Measurements from ENCODE around the gene GRHPR. TPM values are rescaled to one million over a fixed set of nuclear protein-coding genes. Genes with fewer than 3 reads are reported as not detected.
A peak's percentile ranks its signal among the peaks of the same experiment; 100 is the strongest.

Gene GRHPR
- total RNA-seq, 1 donor from 2014 or later: 104 TPM

GRCh38 chr9:37419204-37419603 is 3.3 kb upstream of the GRHPR start:
- no peak for DNase-seq
- no peak for TF ChIP-seq CTCF (IDR thresholded peaks at IDR 0.05; ENCODE audit: borderline replicate concordance)
- peaks cover 35% of the 10 kb centered on the region for H3K4me1 ChIP-seq
- H3K36me3 ChIP-seq: no peaks in the 10 kb centered on the region
- no peaks in the 10 kb centered on the region for H3K9me3 ChIP-seq (replicated peaks)
- no peaks in the 10 kb centered on the region for H3K27me3 ChIP-seq (ENCODE audit: low read depth)
- intact Hi-C loops (cut with micrococcal nuclease): no loop called here
- H3K4me3 ChIP-seq: no peak overlapping the region
- H3K27ac ChIP-seq (replicated peaks): no peak overlapping the region

- no peaks in the 10 kb centered on the region for H3K27me3 ChIP-seq (ENCODE audit: low read depth)
- intact Hi-C loops (cut with micrococcal nuclease): no loop called here
- H3K27ac ChIP-seq (replicated peaks): no peak overlapping the region
- H3K4me1 ChIP-seq: peaks cover 39% of the 10 kb centered on the region
- TF ChIP-seq CTCF (IDR thresholded peaks at IDR 0.05; ENCODE audit: borderline replicate concordance): no peak
- DNase-seq: no peak
- no peak overlapping the region for H3K4me3 ChIP-seq
- H3K9me3 ChIP-seq (replicated peaks): no peaks in the 10 kb centered on the region
- no peaks in the 10 kb centered on the region for H3K36me3 ChIP-seq
Observed at GRCh38 chr9:37420271-37421215, 2.0 kb upstream of the GRHPR start.

- intact Hi-C loops (cut with micrococcal nuclease): no loop called here
- H3K27me3 ChIP-seq (ENCODE audit: low read depth): no peaks in the 10 kb centered on the region
- peak overlapping the region; percentile 93 for H3K27ac ChIP-seq (replicated peaks)
- DNase-seq: no peak
- no peak for TF ChIP-seq CTCF (IDR thresholded peaks at IDR 0.05; ENCODE audit: borderline replicate concordance)
- H3K9me3 ChIP-seq (replicated peaks): no peaks in the 10 kb centered on the region
- H3K4me1 ChIP-seq: peaks cover 38% of the 10 kb centered on the region
- peak overlapping the region; percentile 98 for H3K4me3 ChIP-seq
- H3K36me3 ChIP-seq: peaks cover 12% of the 10 kb centered on the region
Observed at GRCh38 chr9:37421914-37422288, 595 bp upstream of the GRHPR start.

GRCh38 chr9:37423508-37423907 is 1.0 kb downstream of the GRHPR start:
- Histone ChIP-seq H3K36me3 (peaks cover 27% of the 10 kb centered on the region), H3K27me3 (ENCODE audit: low read depth) (no peaks in the 10 kb centered on the region), H3K4me3 (peak overlapping the region; percentile 98), H3K27ac (replicated peaks) (peak overlapping the region; percentile 93), H3K9me3 (replicated peaks) (no peaks in the 10 kb centered on the region), H3K4me1 (peaks cover 38% of the 10 kb centered on the region)
- no peak for TF ChIP-seq CTCF (IDR thresholded peaks at IDR 0.05; ENCODE audit: borderline replicate concordance)
- intact Hi-C loops (cut with micrococcal nuclease): no loop called here
- no peak for DNase-seq

GRCh38 chr9:37424204-37424685 is 1.7 kb downstream of the GRHPR start:
- intact Hi-C loops (cut with micrococcal nuclease): no loop called here
- TF ChIP-seq CTCF (IDR thresholded peaks at IDR 0.05; ENCODE audit: borderline replicate concordance): no peak
- H3K4me1 ChIP-seq: peaks cover 38% of the 10 kb centered on the region
- H3K4me3 ChIP-seq: peak overlapping the region; percentile 98
- H3K36me3 ChIP-seq: peaks cover 34% of the 10 kb centered on the region
- H3K27ac ChIP-seq (replicated peaks): peak overlapping the region; percentile 11
- no peaks in the 10 kb centered on the region for H3K9me3 ChIP-seq (replicated peaks)
- no peaks in the 10 kb centered on the region for H3K27me3 ChIP-seq (ENCODE audit: low read depth)
- no peak for DNase-seq
